Suprapubic skin (tissue), 4 donors: ENCODE data around the gene C4orf51. TPM values are rescaled to one million over a fixed set of nuclear protein-coding genes. Genes with fewer than 3 reads are reported as not detected.

ENCODE experiments used
- DNase-seq, 2 donors: peaks; one replicate each; pipeline ENCODE4 v3.0.0-alpha.2; 2019; ENCODE audit warnings: low spot score in 2 of 2
- H3K27ac ChIP-seq: fragments of 200-600 bp; sonication (generic); one replicate; pipeline ENCODE4 v1.5.1; 2019
- H3K27me3 ChIP-seq: fragments of 200-600 bp; sonication (generic); one replicate; pipeline ENCODE4 v1.5.1; 2019
- H3K36me3 ChIP-seq: fragments of 200-600 bp; sonication (generic); one replicate; pipeline ENCODE4 v1.5.1; 2019
- H3K4me1 ChIP-seq: fragments of 200-600 bp; sonication (generic); one replicate; pipeline ENCODE4 v1.5.1; 2019
- H3K4me3 ChIP-seq: fragments of 200-600 bp; sonication (generic); one replicate; pipeline ENCODE4 v1.5.1; 2019; ENCODE audit warnings: mild to moderate bottlenecking
- H3K9me3 ChIP-seq: fragments of 200-600 bp; sonication (generic); one replicate; pipeline ENCODE4 v1.5.1; 2019
- CTCF ChIP-seq, 2 donors: fragments of 200-600 bp in 1 of 2; fragments of 450-650 bp in 1 of 2; sonication (generic) in 1 of 2; IDR thresholded peaks; one replicate each; pipeline ENCODE4 v1.5.1; 2016 to 2019; ENCODE audit warnings: antibody characterized with exemption in 2 of 2, mild to moderate bottlenecking in 1 of 2, moderate library complexity in 1 of 2
- EP300 ChIP-seq: sonication (generic); formaldehyde crosslinking; IDR thresholded peaks from one replicate; pipeline ENCODE4 v1.6.1; 2017; ENCODE audit warnings: antibody characterized with exemption
- POLR2A ChIP-seq, 2 donors: fragments of 450-650 bp; IDR thresholded peaks; one replicate each; pipeline ENCODE4 v1.6.1; 2017; ENCODE audit warnings: antibody characterized with exemption in 2 of 2, mild to moderate bottlenecking in 2 of 2, moderate library complexity in 2 of 2
- POLR2AphosphoS5 ChIP-seq, 3 donors: sonication (generic); formaldehyde crosslinking; IDR thresholded peaks; one replicate each; pipeline ENCODE4 v1.6.1; 2017; ENCODE audit warnings: antibody characterized with exemption in 3 of 3
- WGBS: methylation state at CpG from one replicate; pipeline ENCODE4 v1.1.5; 2018; 5-methylcytosine and 5-hydroxymethylcytosine counted together
- total RNA-seq, 4 donors: library from RNA; depleted of rRNA; stranded (reverse); fragments of >200 nt; gene quantifications; one replicate each; pipeline ENCODE4 v1.1.0, GENCODE V29; 2016

C4orf51 gene
- total RNA-seq, 4 donors from 2014 or later = not detected

- H3K36me3 ChIP-seq = peaks cover 5% of the 10 kb centered on the region
- no peak for DNase-seq
- no peak overlapping the region for H3K27ac ChIP-seq
- H3K4me3 ChIP-seq = no peak overlapping the region
- WGBS = 91% methylated on average over 6 of the region's 6 CpGs
- H3K9me3 ChIP-seq = no peaks in the 10 kb centered on the region
- no peaks in the 10 kb centered on the region for H3K4me1 ChIP-seq
- no peaks in the 10 kb centered on the region for H3K27me3 ChIP-seq
- no peak for TF ChIP-seq EP300
- no peak for TF ChIP-seq CTCF (IDR thresholded peaks at IDR 0.05)
- no peak for TF ChIP-seq POLR2AphosphoS5 (IDR thresholded peaks at IDR 0.05)
- TF ChIP-seq POLR2A (IDR thresholded peaks at IDR 0.05) = no peak
These were observed 93.8 kb downstream of the C4orf51 start for GRCh38 chr4:145773581-145774234.

GRCh38 chr4:145774473-145774872 lies 94.5 kb downstream of the C4orf51 start:
- Histone ChIP-seq H3K27me3 (no peaks in the 10 kb centered on the region), H3K36me3 (peaks cover 5% of the 10 kb centered on the region), H3K4me1 (no peaks in the 10 kb centered on the region), H3K9me3 (no peaks in the 10 kb centered on the region), H3K27ac (no peak overlapping the region), H3K4me3 (no peak overlapping the region)
- TF ChIP-seq EP300 = no peak
- TF ChIP-seq POLR2AphosphoS5 (IDR thresholded peaks at IDR 0.05) = no peak
- no peak for TF ChIP-seq CTCF (IDR thresholded peaks at IDR 0.05)
- TF ChIP-seq POLR2A (IDR thresholded peaks at IDR 0.05) = no peak
- no peak for DNase-seq
- 97% methylated on average over 6 of the region's 6 CpGs for WGBS

GRCh38 chr4:145775406-145775805 lies 95.5 kb downstream of the C4orf51 start:
- H3K36me3 ChIP-seq = peaks cover 5% of the 10 kb centered on the region
- no peaks in the 10 kb centered on the region for H3K9me3 ChIP-seq
- H3K4me3 ChIP-seq = no peak overlapping the region
- no peak for DNase-seq
- TF ChIP-seq POLR2A (IDR thresholded peaks at IDR 0.05) = no peak
- no peak for TF ChIP-seq CTCF (IDR thresholded peaks at IDR 0.05)
- TF ChIP-seq POLR2AphosphoS5 (IDR thresholded peaks at IDR 0.05) = no peak
- TF ChIP-seq EP300 = no peak
- no peak overlapping the region for H3K27ac ChIP-seq
- no peaks in the 10 kb centered on the region for H3K27me3 ChIP-seq
- WGBS = 93% methylated on average over 3 of the region's 3 CpGs
- H3K4me1 ChIP-seq = no peaks in the 10 kb centered on the region

GRCh38 chr4:145776208-145776607 lies 96.3 kb downstream of the C4orf51 start:
- Histone ChIP-seq H3K4me1 (no peaks in the 10 kb centered on the region), H3K9me3 (no peaks in the 10 kb centered on the region), H3K4me3 (no peak overlapping the region), H3K27ac (no peak overlapping the region), H3K27me3 (no peaks in the 10 kb centered on the region), H3K36me3 (peaks cover 5% of the 10 kb centered on the region)
- no peak for DNase-seq
- no peak for TF ChIP-seq EP300
- TF ChIP-seq POLR2AphosphoS5 (IDR thresholded peaks at IDR 0.05) = no peak
- TF ChIP-seq CTCF (IDR thresholded peaks at IDR 0.05) = no peak
- TF ChIP-seq POLR2A (IDR thresholded peaks at IDR 0.05) = no peak
- WGBS = 93% methylated on average over 4 of the region's 4 CpGs

- Histone ChIP-seq H3K9me3 (no peaks in the 10 kb centered on the region), H3K4me1 (no peaks in the 10 kb centered on the region), H3K36me3 (peaks cover 1% of the 10 kb centered on the region), H3K27me3 (no peaks in the 10 kb centered on the region), H3K27ac (no peak overlapping the region), H3K4me3 (no peak overlapping the region)
- 91% methylated on average over 8 of the region's 8 CpGs for WGBS
- no peak for DNase-seq
- TF ChIP-seq CTCF (IDR thresholded peaks at IDR 0.05) (no peak), POLR2AphosphoS5 (IDR thresholded peaks at IDR 0.05) (no peak), EP300 (no peak), POLR2A (IDR thresholded peaks at IDR 0.05) (no peak)
These were observed 99.4 kb downstream of the C4orf51 start for GRCh38 chr4:145779319-145779801.
